HepG2 (cell line): ENCODE results near the gene TANGO2. TPM values are rescaled to one million over a fixed set of nuclear protein-coding genes. Genes with fewer than 3 reads are reported as not detected.

ENCODE experiments used
- ESRRA ChIP-seq: sonication (generic); formaldehyde crosslinking; IDR thresholded peaks from 2 replicates; pipeline ENCODE4 v1.5.1; 2020; ENCODE audit warnings: mild to moderate bottlenecking, low read depth, missing genetic modification reagents
- FOXA3 ChIP-seq: IDR thresholded peaks from 2 replicates; pipeline ENCODE4 v1.6.1; 2016; ENCODE audit warnings: missing genetic modification reagents, missing compliant biosample characterization
- HMG20A ChIP-seq: IDR thresholded peaks from 2 replicates; pipeline ENCODE4 v1.6.1; 2016; ENCODE audit warnings: borderline replicate concordance
- HOXA7 ChIP-seq: sonication (generic); formaldehyde crosslinking; IDR thresholded peaks from 2 replicates; pipeline ENCODE4 v1.8.1; 2022; ENCODE audit warnings: mild to moderate bottlenecking, missing genetic modification reagents, moderate library complexity
- IRF2 ChIP-seq: IDR thresholded peaks from 2 replicates; pipeline ENCODE4 v1.6.1; 2018; ENCODE audit warnings: missing genetic modification reagents, missing compliant biosample characterization
- KLF6 ChIP-seq: IDR thresholded peaks from 2 replicates; pipeline ENCODE4 v1.8.0; 2016; ENCODE audit warnings: missing biosample characterization, missing genetic modification reagents
- MED8 ChIP-seq: sonication (generic); formaldehyde crosslinking; IDR thresholded peaks from 2 replicates; pipeline ENCODE4 v1.8.1; 2023; ENCODE audit warnings: mild to moderate bottlenecking, missing genetic modification reagents; ENCODE audit not compliant: insufficient replicate concordance
- MEIS1 ChIP-seq: sonication (generic); formaldehyde crosslinking; IDR thresholded peaks from 2 replicates; pipeline ENCODE4 v1.9.0; 2021; ENCODE audit warnings: mild to moderate bottlenecking, missing genetic modification reagents, moderate library complexity, borderline replicate concordance
- NFIC ChIP-seq: IDR thresholded peaks from 2 replicates; pipeline ENCODE4 v1.6.1; 2012; ENCODE audit warnings: mild to moderate bottlenecking, low read length, inconsistent platforms
- POGZ ChIP-seq: sonication (generic); formaldehyde crosslinking; IDR thresholded peaks from 2 replicates; pipeline ENCODE4 v1.4.0; 2020; ENCODE audit warnings: mild to moderate bottlenecking, missing genetic modification reagents
- RARA ChIP-seq: IDR thresholded peaks from 2 replicates; pipeline ENCODE4 v1.6.1; 2016; ENCODE audit warnings: missing genetic modification reagents, missing compliant biosample characterization
- REXO4 ChIP-seq: sonication (generic); formaldehyde crosslinking; IDR thresholded peaks from 2 replicates; pipeline ENCODE4 v1.8.0; 2022; ENCODE audit warnings: missing genetic modification reagents, mild to moderate bottlenecking, borderline replicate concordance
- RNF2 ChIP-seq: fragments of 450-650 bp; conservative IDR thresholded peaks from 2 replicates; pipeline ENCODE4 v1.6.1; 2016; ENCODE audit warnings: low read depth
- SIN3B ChIP-seq: fragments of 150-350 bp; IDR thresholded peaks from 2 replicates; pipeline ENCODE4 v1.6.1; 2014; ENCODE audit warnings: low read length
- SKI ChIP-seq: fragments of 450-650 bp; IDR thresholded peaks from one replicate; pipeline ENCODE4 v1.6.1; 2018; ENCODE audit warnings: mild to moderate bottlenecking; ENCODE audit not compliant: partially characterized antibody
- SSRP1 ChIP-seq: IDR thresholded peaks from 2 replicates; pipeline ENCODE4 v1.6.1; 2016; ENCODE audit warnings: control low read depth
- THAP8 ChIP-seq: sonication (generic); formaldehyde crosslinking; IDR thresholded peaks from 2 replicates; pipeline ENCODE4 v1.5.1; 2020; ENCODE audit warnings: missing genetic modification reagents, mild to moderate bottlenecking, borderline replicate concordance
- TOPORS ChIP-seq: sonication (generic); formaldehyde crosslinking; IDR thresholded peaks from 2 replicates; pipeline ENCODE4 v1.8.0; 2023; ENCODE audit warnings: mild to moderate bottlenecking, missing genetic modification reagents
- ZBTB46 ChIP-seq: sonication (generic); formaldehyde crosslinking; IDR thresholded peaks from 2 replicates; pipeline ENCODE4 v1.4.0; 2020; ENCODE audit warnings: mild to moderate bottlenecking, missing genetic modification reagents, borderline replicate concordance
- ZNF318 ChIP-seq: sonication (generic); formaldehyde crosslinking; IDR thresholded peaks from 2 replicates; pipeline ENCODE4 v1.4.0; 2020; ENCODE audit warnings: mild to moderate bottlenecking, missing genetic modification reagents
- ZNF782 ChIP-seq: sonication (generic); formaldehyde crosslinking; IDR thresholded peaks from 2 replicates; pipeline ENCODE4 v1.4.0; 2020; ENCODE audit warnings: missing genetic modification reagents, mild to moderate bottlenecking, borderline replicate concordance
- polyA plus RNA-seq, 8 experiments: library from polyadenylated mRNA; depleted of rRNA in 3 of 8; stranded (reverse) in 7 of 8; unstranded in 1 of 8; fragments of >200 nt; fragmentation: Illumina TruSeq in 4 of 8; extraction: Trizol in 4 of 8; gene quantifications; 2 replicates each; pipeline versions ENCODE4 v1.2.1 to v1.2.3, GENCODE V29; 2011 to 2016; ENCODE audit warnings: low read depth in 4 of 8, missing spikeins in 1 of 8, mixed read lengths in 1 of 8; ENCODE audit not compliant: insufficient read depth in 1 of 8
- total RNA-seq, 5 experiments: library from RNA; depleted of rRNA; stranded (reverse); fragments of >200 nt; fragmentation: Illumina TruSeq; extraction: Trizol; gene quantifications; 2 replicates each; pipeline ENCODE4 v1.2.3, GENCODE V29; 2016; ENCODE audit warnings: low read depth in 1 of 5

TANGO2 gene
- total and polyA plus RNA-seq, 2 of the 13 experiments (the other 11 are each of a cell fraction or from before 2014, with no cell fraction given), result 12.9 to 14.8 TPM

- TF ChIP-seq SSRP1 (CRISPR knock-in tag) (no peak), MEIS1 (no peak), SKI (peak; percentile 50), TOPORS (CRISPR knock-in tag) (peak; percentile 72), RNF2 (peak; percentile 95), KLF6 (peak; percentile 82), ZNF782 (CRISPR knock-in tag) (peak; percentile 63; the same call in 1 of the 2 replicates), THAP8 (CRISPR knock-in tag) (0 out of 2 replicates have a peak, but pooled peaks have one; percentile 21), IRF2 (CRISPR knock-in tag) (peak; percentile 84; the same call in 1 of the 2 replicates), ESRRA (CRISPR knock-in tag) (no peak), REXO4 (CRISPR knock-in tag) (peak; percentile 45; the same call in 1 of the 2 replicates), SIN3B (peak; percentile 49; the same call in 1 of the 2 replicates), FOXA3 (CRISPR knock-in tag) (peak; percentile 75), HOXA7 (CRISPR knock-in tag) (no peak), POGZ (CRISPR knock-in tag) (peak; percentile 81), MED8 (CRISPR knock-in tag) (peak; percentile 52), ZBTB46 (CRISPR knock-in tag) (no peak), NFIC (no peak), HMG20A (no peak), ZNF318 (CRISPR knock-in tag) (no peak), RARA (CRISPR knock-in tag) (peak; percentile 55; the same call in 1 of the 2 replicates)
Measured at GRCh38 chr22:20079745-20080444, 59.0 kb downstream of the TANGO2 start, which contains the start of gene DGCR8 (continued).
